Endothelial cell of umbilical vein (primary cell): ENCODE measurements around the gene ACO2. TPM values are rescaled to one million over a fixed set of nuclear protein-coding genes. Genes with fewer than 3 reads are reported as not detected.

Source experiments
- BruUV-seq: library from RNA; stranded (reverse); fragments of 400-500 nt; replicated peaks from 2 replicates; lab custom pipeline; 2021; lab: Mats Ljungman, UMichigan
- CTCF ChIA-PET: fragments of 300-600, 350-600 bp; sonication (Branson Sonifier 250); formaldehyde crosslinking; loops from one replicate; lab custom pipeline; 2021; ENCODE audit warnings: antibody characterized with exemption, inconsistent platforms; lab: Charles Lee
- POLR2A ChIA-PET: fragments of 300-600, 350-600 bp; sonication (Branson Sonifier 250); formaldehyde crosslinking; loops from one replicate; lab custom pipeline; 2021; ENCODE audit warnings: antibody characterized with exemption, inconsistent platforms; lab: Charles Lee
- DNase-seq: peaks from one replicate; pipeline ENCODE4 v3.0.0-alpha.2; 2011; ENCODE audit warnings: low read depth, low spot score
- FAIRE-seq: peaks from 2 replicates; lab custom pipeline; 2011; peaks lifted over from hg19 to GRCh38; lab: Jason Lieb, UNC
- H2AFZ ChIP-seq: 2 replicates; pipeline ENCODE4 v1.6.0; 2012; ENCODE audit warnings: low read depth, low read length, control low read depth, inconsistent platforms
- H3K27ac ChIP-seq: 2 replicates; pipeline ENCODE4 v1.5.1; 2011; ENCODE audit warnings: low read depth, mild to moderate bottlenecking, control low read depth, low read length, moderate library complexity; ENCODE audit not compliant: insufficient read depth
- H3K27me3 ChIP-seq, 2 experiments: 2 replicates each; pipeline versions ENCODE4 v1.6.0 to v1.6.1; 2011; ENCODE audit warnings: low read length in 2 of 2, mixed read lengths in 1 of 2; ENCODE audit not compliant: control insufficient read depth in 2 of 2, insufficient read depth in 2 of 2
- H3K36me3 ChIP-seq, 2 experiments: 2 replicates in 1 of 2; 3 replicates in 1 of 2; pipeline ENCODE4 v1.5.1; 2011; ENCODE audit warnings: low read length in 2 of 2, mild to moderate bottlenecking in 1 of 2, moderate library complexity in 1 of 2; ENCODE audit not compliant: control insufficient read depth in 2 of 2, insufficient read depth in 2 of 2; ENCODE audit errors: extremely low read depth in 1 of 2
- H3K4me1 ChIP-seq: 3 replicates; pipeline ENCODE4 v1.5.1; 2011; ENCODE audit warnings: mild to moderate bottlenecking, low read length; ENCODE audit not compliant: control insufficient read depth, insufficient read depth; ENCODE audit errors: extremely low read depth
- H3K4me2 ChIP-seq: 2 replicates; pipeline ENCODE4 v1.6.1; 2011; ENCODE audit warnings: low read length, control low read depth, mixed read lengths; ENCODE audit not compliant: insufficient read depth
- H3K4me3 ChIP-seq, 3 experiments: fragments of 200-600 bp in 1 of 3; sonication (generic), shearing (Covaris generic) in 1 of 3; replicated peaks in 1 of 3; 2 replicates each; pipeline ENCODE4 v1.5.1; 2011 to 2016; ENCODE audit warnings: control low read depth in 3 of 3, low read length in 3 of 3, mild to moderate bottlenecking in 2 of 3, inconsistent platforms in 1 of 3, low read depth in 1 of 3, moderate library complexity in 1 of 3; ENCODE audit not compliant: insufficient read depth in 1 of 3
- H3K79me2 ChIP-seq: 2 replicates; pipeline ENCODE4 v1.6.0; 2012; ENCODE audit warnings: low read length, inconsistent platforms; ENCODE audit not compliant: control insufficient read depth, insufficient read depth
- H3K9ac ChIP-seq: replicated peaks from 2 replicates; pipeline ENCODE3; 2011; ENCODE audit warnings: low read length, control low read depth; ENCODE audit not compliant: insufficient read depth; ENCODE audit errors: extremely low read depth
- H3K9me1 ChIP-seq: replicated peaks from 3 replicates; pipeline ENCODE4 v1.6.0; 2011; ENCODE audit warnings: mild to moderate bottlenecking, low read length; ENCODE audit not compliant: control insufficient read depth, insufficient read depth; ENCODE audit errors: extremely low read depth
- H3K9me3 ChIP-seq: replicated peaks from 2 replicates; pipeline ENCODE4 v1.5.1; 2012; ENCODE audit warnings: low read length, inconsistent platforms; ENCODE audit not compliant: control insufficient read depth, insufficient read depth
- H4K20me1 ChIP-seq: replicated peaks from 2 replicates; pipeline ENCODE3; 2011; ENCODE audit warnings: mild to moderate bottlenecking, low read length; ENCODE audit not compliant: control insufficient read depth, insufficient read depth; ENCODE audit errors: extremely low read depth
- CTCF ChIP-seq, 2 donors: IDR thresholded peaks; 1 replicate in 1 of 2; 2 replicates in 1 of 2; pipeline ENCODE4 v1.5.1; 2011; ENCODE audit warnings: low read length in 2 of 2, mild to moderate bottlenecking in 2 of 2, moderate library complexity in 2 of 2, control low read depth in 1 of 2, inconsistent platforms in 1 of 2, low read depth in 1 of 2; ENCODE audit not compliant: insufficient read depth in 1 of 2; ENCODE audit errors: extremely low read depth in 1 of 2
- EZH2 ChIP-seq: IDR thresholded peaks from 2 replicates; pipeline ENCODE4 v1.6.1; 2012; ENCODE audit warnings: borderline replicate concordance, low read depth, mild to moderate bottlenecking, moderate library complexity, low read length, inconsistent platforms; ENCODE audit not compliant: severe bottlenecking
- FOS ChIP-seq: IDR thresholded peaks from 2 replicates; pipeline ENCODE4 v1.6.1; 2011; ENCODE audit warnings: mild to moderate bottlenecking, low read length, moderate library complexity, borderline replicate concordance; ENCODE audit not compliant: insufficient read depth
- GATA2 ChIP-seq: IDR thresholded peaks from 2 replicates; pipeline ENCODE4 v1.7.0; 2011; ENCODE audit warnings: low read depth, mild to moderate bottlenecking, moderate library complexity, mixed read lengths, low read length; ENCODE audit not compliant: insufficient read length, insufficient read depth
- JUN ChIP-seq: IDR thresholded peaks from 2 replicates; pipeline ENCODE4 v1.6.1; 2011; ENCODE audit warnings: borderline replicate concordance, low read depth; ENCODE audit not compliant: insufficient read length, insufficient read depth
- MAX ChIP-seq: IDR thresholded peaks from 2 replicates; pipeline ENCODE4 v1.6.1; 2011; ENCODE audit not compliant: insufficient read depth, insufficient read length
- MYC ChIP-seq: IDR thresholded peaks from one replicate; pipeline ENCODE4 v1.6.1; 2011; ENCODE audit warnings: mild to moderate bottlenecking, low read depth, low read length
- POLR2A ChIP-seq: IDR thresholded peaks from 2 replicates; pipeline ENCODE4 v1.6.1; 2012; ENCODE audit warnings: low read depth, mild to moderate bottlenecking, control low read depth, low read length
- POLR2AphosphoS5 ChIP-seq: IDR thresholded peaks from 2 replicates; pipeline ENCODE4 v1.6.1; 2012; ENCODE audit warnings: low read depth, mild to moderate bottlenecking, control low read depth, low read length, moderate library complexity; ENCODE audit not compliant: insufficient read depth
- dilution Hi-C: fragments of 300-500 bp; cut with MboI; formaldehyde crosslinking; loops from one replicate; pipeline ENCODE4 v1.15.0; 2019; ENCODE audit warnings: low sequenced_read_pairs; ENCODE audit not compliant: extremely low pct_ligation_motif_present
- intact Hi-C: fragments of 100-400 bp; cut with micrococcal nuclease; formaldehyde crosslinking; loops from one replicate; pipeline ENCODE4 v1.10.0; 2022
- polyA plus RNA-seq, 4 experiments: library from polyadenylated mRNA; depleted of rRNA in 3 of 4; stranded (reverse) in 3 of 4; unstranded in 1 of 4; fragments of >200 nt; gene quantifications; 2 replicates each; pipeline versions ENCODE4 v1.2.1 to v1.2.3, GENCODE V29; 2011 to 2012; ENCODE audit warnings: missing spikeins in 1 of 4
- total RNA-seq: library from RNA; stranded (reverse); gene quantifications from 2 replicates; pipeline ENCODE4 v1.2.3, GENCODE V29; 2021

ACO2 gene
- total and polyA plus RNA-seq, 2 donors (not counting 3 experiments of a cell fraction or from before 2014, with no cell fraction given) = 63.8 to 79.7 TPM

DNA sequence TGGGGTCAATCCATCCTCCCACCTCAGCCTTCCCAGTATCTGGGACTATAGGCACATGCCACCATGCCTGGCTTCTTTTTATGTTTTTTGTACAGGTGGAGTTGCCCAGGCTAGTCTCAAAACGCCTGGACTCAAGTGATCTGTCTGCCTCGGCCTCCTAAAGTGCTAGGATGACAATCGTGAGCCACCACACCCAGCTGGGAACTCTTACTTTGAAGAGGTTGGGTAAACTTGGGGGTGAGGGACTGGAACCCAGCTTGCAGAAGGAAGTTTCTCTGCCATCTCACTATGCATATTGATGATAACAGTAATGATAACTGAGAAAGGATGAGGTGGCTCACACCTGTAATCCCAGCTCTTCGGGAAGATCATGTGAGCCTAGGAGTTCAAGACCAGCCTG lies 35.9 kb downstream of the ACO2 start:
- Histone ChIP-seq H3K79me2 (no peaks in the 10 kb centered on the region), H4K20me1 (no peaks in the 10 kb centered on the region), H3K4me2 (no peak overlapping the region), H3K9me3 (no peaks in the 10 kb centered on the region), H3K9ac (no peak overlapping the region), H3K4me3 (no peak overlapping the region), H3K9me1 (no peaks in the 10 kb centered on the region), H2AFZ (no peak overlapping the region), H3K27me3 (no peaks in the 10 kb centered on the region), H3K36me3 (peaks cover 0 to 21% of the 10 kb centered on the region in 2 experiments), H3K27ac (no peak overlapping the region), H3K4me1 (no peaks in the 10 kb centered on the region)
- dilution Hi-C loops = no loop called here
- intact Hi-C loops = no loop called here
- DNase-seq = no peak
- ChIA-PET CTCF (interaction anchor here (3.0 kb wide), 1 partner anchor 13 kb away, joined by 12 read pairs; no protein-coding TSS in a partner anchor), POLR2A (no interaction called here)
- no TSS peak for BruUV-seq
- TF ChIP-seq MYC (no peak), MAX (no peak), POLR2A (no peak), FOS (no peak), CTCF (IDR thresholded peaks at IDR 0.05; ENCODE audit: extremely low read depth in 1 of 2, insufficient read depth in 1 of 2, low read depth in 1 of 2, low read length in 2 of 2) (no peak), JUN (no peak), EZH2 (no peak), POLR2AphosphoS5 (no peak), GATA2 (no peak)
- no peak for FAIRE-seq
